IPS DF 6.9 (cell line): ENCODE measurements around the gene FRMPD2.
"Not testable (repeated sequence)": the region's sequence is repeated elsewhere in the genome, so short reads cannot be mapped to it uniquely, and the experiment has no call there.

Source experiments
- DNase-seq: peaks from one replicate; pipeline ENCODE4 v3.0.0-alpha.2; 2013; ENCODE audit warnings: low read depth, low spot score
- H3K27ac ChIP-seq: one replicate; pipeline ENCODE4 v1.5.1; 2013; ENCODE audit warnings: low read length, control low read depth
- H3K27me3 ChIP-seq: 2 replicates; pipeline ENCODE4 v1.6.1; 2013; ENCODE audit warnings: mild to moderate bottlenecking, low read length; ENCODE audit not compliant: control insufficient read depth, insufficient read depth
- H3K36me3 ChIP-seq: 2 replicates; pipeline ENCODE4 v1.6.1; 2013; ENCODE audit warnings: low read length; ENCODE audit not compliant: control insufficient read depth, insufficient read depth
- H3K4me1 ChIP-seq: 2 replicates; pipeline ENCODE4 v1.6.1; 2013; ENCODE audit warnings: low read length; ENCODE audit not compliant: control insufficient read depth, insufficient read depth
- H3K4me3 ChIP-seq: 2 replicates; pipeline ENCODE4 v1.5.1; 2013; ENCODE audit warnings: mild to moderate bottlenecking, low read length
- H3K9me3 ChIP-seq: 2 replicates; pipeline ENCODE4 v1.6.1; 2013; ENCODE audit warnings: low read length, inconsistent platforms; ENCODE audit not compliant: control insufficient read depth, insufficient read depth
- WGBS: extraction: QIAGEN DNeasy Blood & Tissue Kit; methylation state at CpG from one replicate; pipeline ENCODE4 v1.1.7; 2013; ENCODE audit warnings: mixed read lengths, missing lambda C conversion rate; ENCODE audit not compliant: insufficient read length, insufficient coverage; 5-methylcytosine and 5-hydroxymethylcytosine counted together

FRMPD2 gene

DNA sequence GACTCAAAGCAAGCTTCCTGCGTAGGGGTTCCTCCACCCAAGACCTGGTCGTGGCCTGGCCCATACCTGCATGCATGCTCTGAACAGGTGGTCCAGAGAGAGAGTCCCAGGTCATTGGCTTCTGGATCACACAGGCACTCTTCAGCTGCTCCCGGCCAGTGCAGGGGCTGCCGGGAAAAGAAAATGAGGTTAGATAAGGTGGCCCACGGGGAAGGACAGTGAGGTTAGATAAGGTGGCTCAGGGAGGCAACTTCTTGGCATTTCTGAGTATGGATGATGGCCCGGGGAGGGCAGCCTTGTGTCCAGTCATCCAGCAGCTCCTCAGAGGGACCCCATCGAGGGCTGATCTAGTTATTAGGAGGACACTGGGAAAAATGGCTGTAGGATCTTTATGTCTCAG, 87.4 kb downstream of the FRMPD2 start:
- Histone ChIP-seq H3K36me3 (no peaks in the 10 kb centered on the region), H3K27me3 (no peaks in the 10 kb centered on the region), H3K9me3 (no peaks in the 10 kb centered on the region), H3K4me3 (no peak overlapping the region), H3K4me1 (0 out of 2 replicates have a peak, but pooled peaks cover 3% of the 10 kb centered on the region), H3K27ac (no peak overlapping the region)
- no peak for DNase-seq
- no CpG with 5 or more reads among the region's 7 CpGs for WGBS

DNA sequence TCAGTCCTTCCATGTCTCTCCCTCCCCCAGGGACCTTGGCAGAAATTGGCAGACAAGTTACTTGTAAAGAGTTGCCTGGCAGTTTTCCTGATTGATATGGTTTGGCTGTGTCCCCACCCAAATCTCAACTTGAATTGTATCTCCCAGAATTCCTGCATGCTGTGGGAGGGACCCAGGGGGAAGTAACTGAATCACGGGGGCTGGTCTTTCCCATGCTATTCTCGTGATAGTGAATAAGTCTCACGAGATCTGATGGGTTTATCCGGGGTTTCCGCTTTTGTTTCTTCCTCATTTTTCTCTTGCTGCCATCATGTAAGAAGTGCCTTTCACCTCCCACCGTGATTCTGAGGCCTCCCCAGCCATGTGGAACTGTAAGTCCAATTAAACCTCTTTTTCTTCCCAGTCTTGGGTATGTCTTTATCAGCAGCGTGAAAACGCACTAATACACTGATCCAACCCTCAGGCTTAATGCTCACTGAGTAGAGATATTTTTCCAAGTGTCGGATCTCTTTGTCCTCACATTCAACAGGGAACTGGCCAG, 88.2 kb downstream of the FRMPD2 start:
- DNase-seq, H3K27me3 ChIP-seq, H3K4me1 ChIP-seq, H3K27ac ChIP-seq, H3K36me3 ChIP-seq, H3K9me3 ChIP-seq, H3K4me3 ChIP-seq: not testable (repeated sequence)
- no CpG with 5 or more reads among the region's 9 CpGs for WGBS

DNA sequence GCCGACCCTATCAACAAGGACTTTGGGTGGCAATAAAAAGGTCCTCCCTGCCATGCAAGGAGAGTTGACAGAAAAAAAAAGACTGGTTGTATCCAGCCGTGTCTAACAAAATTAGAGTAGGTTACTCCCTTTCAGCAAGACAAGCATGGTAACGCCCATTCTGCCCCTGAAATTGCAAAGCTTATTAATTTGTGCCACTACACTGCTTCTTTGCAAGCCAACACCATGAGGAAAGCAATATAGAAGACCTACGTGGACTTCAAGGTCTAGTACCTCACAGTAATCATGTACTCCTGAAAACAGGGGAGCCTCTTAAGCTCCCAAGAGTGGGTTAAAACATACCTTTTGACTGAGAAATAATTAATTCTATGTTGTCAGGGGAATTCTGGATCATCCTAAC, 90.3 kb downstream of the FRMPD2 start:
- H3K4me3 ChIP-seq = no peak overlapping the region
- whole genome bisulfite sequencing = no CpG with 5 or more reads among the region's 4 CpGs
- no peak overlapping the region for H3K27ac ChIP-seq
- H3K4me1 ChIP-seq = 0 out of 2 replicates have a peak, but pooled peaks cover 2% of the 10 kb centered on the region
- no peak for DNase-seq
- H3K9me3 ChIP-seq = no peaks in the 10 kb centered on the region
- H3K27me3 ChIP-seq = no peaks in the 10 kb centered on the region
- H3K36me3 ChIP-seq = no peaks in the 10 kb centered on the region

DNA sequence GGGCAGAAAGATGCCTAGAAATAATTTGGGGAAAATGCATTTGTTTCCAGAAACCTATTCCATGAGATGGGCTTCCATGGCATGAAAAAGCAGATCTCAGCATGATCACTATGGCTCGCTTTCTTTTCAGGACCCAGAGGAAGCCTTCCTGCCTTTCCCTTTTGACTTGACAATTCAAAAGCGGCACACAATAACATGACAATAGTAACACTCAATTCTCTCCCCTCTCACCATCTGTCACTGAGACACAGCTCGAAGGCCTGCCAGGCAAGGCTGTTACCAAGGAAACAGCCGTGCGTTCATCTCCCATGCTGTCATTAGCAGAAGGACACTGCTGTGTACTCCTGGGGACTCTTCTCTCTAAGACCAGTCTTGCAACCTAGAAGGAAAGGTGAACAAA, 101.8 kb downstream of the FRMPD2 start:
- H3K27ac ChIP-seq, H3K4me3 ChIP-seq, H3K27me3 ChIP-seq, H3K4me1 ChIP-seq, H3K9me3 ChIP-seq, DNase-seq, H3K36me3 ChIP-seq: not testable (repeated sequence)
- no CpG with 5 or more reads among the region's 5 CpGs for WGBS

DNA sequence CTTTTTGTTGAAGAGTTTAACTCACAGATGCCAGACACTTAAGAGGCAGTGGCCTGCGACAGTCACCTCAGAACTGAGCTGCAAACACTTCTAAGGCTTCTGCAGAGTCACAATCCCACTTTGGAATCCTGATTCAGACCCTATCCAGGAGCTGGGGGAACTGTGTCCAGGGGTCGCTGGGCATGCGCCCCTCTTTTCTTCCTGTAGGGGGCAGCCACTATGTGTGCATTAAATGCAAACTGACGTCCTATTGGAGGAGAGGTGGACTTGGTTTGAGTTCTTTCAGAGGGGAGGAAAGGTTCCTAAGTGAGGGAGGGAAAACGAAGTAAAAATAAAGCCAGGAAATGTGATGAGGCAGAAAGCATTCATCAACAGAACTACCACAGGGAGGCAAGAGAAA, 113.8 kb downstream of the FRMPD2 start:
- H3K27me3 ChIP-seq, H3K36me3 ChIP-seq, H3K4me1 ChIP-seq, DNase-seq, H3K4me3 ChIP-seq, H3K9me3 ChIP-seq, H3K27ac ChIP-seq: not testable (repeated sequence)
- no CpG with 5 or more reads among the region's 5 CpGs for WGBS

DNA sequence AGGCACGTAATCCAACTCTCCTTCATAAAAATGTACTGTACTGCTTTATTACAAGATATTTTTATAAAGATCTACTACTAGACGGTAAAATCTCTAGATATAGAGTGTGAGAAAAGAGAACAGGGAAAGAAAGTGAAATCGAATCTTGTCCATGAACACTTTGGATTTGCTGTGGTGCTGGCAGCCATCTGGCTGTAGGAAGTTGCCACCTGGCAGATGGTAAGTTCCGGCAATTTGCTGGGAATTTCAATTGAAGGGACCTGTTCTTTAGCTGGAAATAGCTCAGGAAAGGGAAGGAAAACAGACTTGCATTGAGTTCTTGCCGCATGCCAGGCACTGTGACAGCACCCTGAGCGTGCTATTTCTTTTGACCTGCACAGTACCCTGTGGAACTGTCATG, 114.3 kb downstream of the FRMPD2 start:
- H3K27me3 ChIP-seq = not testable (repeated sequence)

DNA sequence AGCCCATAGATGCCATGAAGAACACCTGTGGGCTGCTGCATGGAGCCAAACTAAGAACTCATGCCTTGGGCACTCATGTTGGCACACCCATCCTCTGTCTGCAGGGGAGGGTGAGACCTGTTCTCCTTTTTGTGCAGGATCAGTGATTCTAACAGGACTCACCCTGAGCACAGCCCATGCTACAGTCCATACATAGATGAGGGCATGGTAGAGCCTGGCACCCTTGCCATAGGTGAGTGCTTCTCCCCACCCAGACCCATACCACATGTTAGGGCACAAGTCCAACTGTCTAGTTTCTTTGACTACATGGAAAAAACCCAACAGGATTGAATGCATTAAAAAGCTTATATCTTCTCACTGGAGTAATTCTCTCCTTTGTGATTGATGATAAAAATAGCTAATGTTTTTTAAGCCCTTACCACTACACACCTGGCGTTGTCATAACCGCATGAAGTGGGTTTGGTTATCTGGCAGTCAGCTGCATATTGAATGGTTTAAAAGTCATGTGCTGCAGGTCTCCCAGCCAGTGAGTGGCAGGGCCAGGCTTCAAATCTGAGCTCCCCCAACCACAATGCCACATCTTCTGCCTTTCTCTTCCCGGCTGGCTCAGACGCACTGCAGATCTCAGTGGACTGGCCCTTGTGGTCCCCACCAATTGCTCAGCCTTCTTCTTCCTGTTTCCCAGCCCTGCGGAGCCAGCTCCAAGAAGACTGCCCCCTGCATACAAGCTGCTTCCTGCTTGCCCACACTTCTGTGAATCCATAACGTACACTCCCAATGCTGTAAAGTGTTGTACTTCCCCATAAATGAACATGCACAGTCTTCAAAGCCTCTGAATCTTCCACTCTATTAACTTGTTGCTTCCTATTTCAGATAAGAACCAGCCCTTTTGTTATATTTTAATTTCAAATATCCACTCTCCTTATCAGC, 120.0 kb downstream of the FRMPD2 start:
- H3K9me3 ChIP-seq, H3K4me1 ChIP-seq, H3K27me3 ChIP-seq, H3K27ac ChIP-seq, H3K4me3 ChIP-seq, H3K36me3 ChIP-seq, DNase-seq: not testable (repeated sequence)
- no CpG with 5 or more reads among the region's 6 CpGs for WGBS

More for the DNA sequence above, 114.3 kb downstream of the FRMPD2 start:
- H3K36me3 ChIP-seq, H3K4me3 ChIP-seq, H3K4me1 ChIP-seq, DNase-seq, H3K9me3 ChIP-seq, H3K27ac ChIP-seq: not testable (repeated sequence)
- WGBS = no CpG with 5 or more reads among the region's 6 CpGs

DNA sequence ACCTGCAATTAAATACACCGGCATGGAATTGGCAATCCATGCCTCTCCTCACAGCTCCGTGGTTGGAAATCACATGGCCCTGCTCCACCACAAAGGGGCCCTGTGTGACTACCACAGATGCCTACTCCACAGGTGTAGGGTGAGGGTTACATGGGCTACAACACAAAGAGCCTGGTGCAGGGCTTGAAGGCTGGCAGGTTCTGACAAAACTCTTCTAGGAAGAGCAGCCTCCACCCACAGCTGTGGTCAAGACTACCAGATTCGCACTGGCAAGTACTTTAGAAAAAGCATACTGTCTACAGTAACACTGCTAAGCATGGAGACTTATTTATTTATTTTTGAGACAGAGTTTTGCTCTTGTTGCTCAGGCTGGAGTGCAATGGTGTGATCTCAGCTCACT, 126.9 kb downstream of the FRMPD2 start:
- not testable (repeated sequence) for H3K27ac ChIP-seq, H3K4me3 ChIP-seq, H3K4me1 ChIP-seq, DNase-seq, H3K36me3 ChIP-seq, H3K9me3 ChIP-seq, H3K27me3 ChIP-seq
- WGBS = no CpG with 5 or more reads among the region's 3 CpGs

DNA sequence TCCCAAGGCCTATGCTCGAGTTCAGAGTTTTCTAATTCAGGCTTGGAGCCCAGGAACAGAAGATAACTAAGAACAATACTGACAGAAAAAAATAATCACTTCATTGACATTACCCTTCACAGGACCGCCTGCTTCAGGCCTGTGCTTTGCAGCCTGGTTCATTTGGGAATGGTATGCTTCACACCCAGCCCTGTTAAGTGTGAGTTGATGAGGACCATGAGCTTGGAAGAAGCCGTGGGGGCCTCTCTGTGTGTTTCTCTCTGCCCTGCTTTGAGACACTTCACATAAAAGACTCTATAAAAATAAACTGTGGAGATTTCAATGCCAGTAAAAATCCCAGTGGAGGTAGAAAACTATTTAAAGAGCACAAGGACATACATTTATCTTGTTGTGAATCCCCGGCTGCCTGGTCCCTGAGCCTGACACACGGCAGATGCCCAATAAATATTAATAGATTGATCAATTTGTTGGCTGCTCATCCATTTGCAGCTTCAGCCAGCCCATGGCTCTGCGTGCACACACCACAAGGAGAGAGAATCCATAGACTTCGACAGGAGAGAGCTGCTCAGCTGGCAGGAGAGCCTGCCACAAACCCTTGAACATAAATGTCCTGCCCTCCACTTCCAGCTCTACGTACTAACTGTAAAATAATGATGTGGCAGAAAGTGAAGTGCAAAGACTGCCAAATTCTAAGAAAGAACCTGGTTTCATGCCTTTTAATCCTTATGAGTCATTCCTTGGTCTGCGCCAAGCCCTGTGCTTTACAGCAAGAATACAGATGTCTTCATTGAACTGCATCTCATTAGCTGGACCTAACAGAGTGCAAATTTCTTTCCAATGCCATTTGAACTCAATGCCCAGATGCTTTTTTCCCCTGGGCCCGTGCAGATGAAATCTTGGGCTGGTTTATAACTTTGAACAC, 130.5 kb downstream of the FRMPD2 start:
- H3K4me1 ChIP-seq, DNase-seq, H3K27ac ChIP-seq, H3K27me3 ChIP-seq, H3K36me3 ChIP-seq, H3K9me3 ChIP-seq, H3K4me3 ChIP-seq: not testable (repeated sequence)
- no CpG with 5 or more reads among the region's 10 CpGs for WGBS

DNA sequence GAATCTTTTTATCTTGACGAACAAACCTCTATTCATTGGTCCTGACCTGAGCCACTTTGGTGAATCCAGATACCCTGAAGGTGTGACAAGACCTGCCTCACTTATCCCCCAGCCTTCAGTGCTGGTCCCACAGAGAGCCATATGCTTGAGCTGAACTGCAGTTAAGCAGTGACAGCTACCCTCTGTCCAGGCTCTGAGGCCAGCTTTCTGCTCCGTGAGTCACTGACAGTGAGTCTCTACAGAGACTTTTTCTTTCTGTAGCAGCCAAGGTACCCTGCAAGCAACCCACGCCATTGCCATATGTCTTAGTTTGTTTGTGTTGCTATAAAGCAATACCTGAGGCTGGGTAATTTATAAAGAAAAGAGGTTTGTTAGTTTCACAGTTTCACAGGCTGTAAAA, 133.5 kb downstream of the FRMPD2 start:
- not testable (repeated sequence) for H3K27me3 ChIP-seq, H3K27ac ChIP-seq, H3K4me3 ChIP-seq, DNase-seq, H3K36me3 ChIP-seq, H3K4me1 ChIP-seq, H3K9me3 ChIP-seq
- WGBS = no CpG with 5 or more reads among the region's 3 CpGs
